IPS-20b (cell line): Measurements from ENCODE around the gene ACOT13.
A peak's percentile ranks its signal among the peaks of the same experiment; 100 is the strongest.
"Not testable (repeated sequence)": the region's sequence is repeated elsewhere in the genome, so short reads cannot be mapped to it uniquely, and the experiment has no call there.

Experiments
- H3K27ac ChIP-seq: one replicate; pipeline ENCODE4 v1.5.1; 2013; ENCODE audit warnings: low read length
- H3K27me3 ChIP-seq: 2 replicates; pipeline ENCODE4 v1.6.1; 2013; ENCODE audit warnings: mild to moderate bottlenecking, low read length, inconsistent platforms; ENCODE audit not compliant: insufficient read depth
- H3K36me3 ChIP-seq: 2 replicates; pipeline ENCODE4 v1.6.1; 2013; ENCODE audit warnings: low read depth, mild to moderate bottlenecking, inconsistent platforms, low read length, moderate library complexity; ENCODE audit not compliant: insufficient read depth
- H3K4me1 ChIP-seq: 2 replicates; pipeline ENCODE4 v1.6.1; 2013; ENCODE audit warnings: mild to moderate bottlenecking, control low read depth, inconsistent platforms, low read length, moderate library complexity; ENCODE audit not compliant: insufficient read depth
- H3K4me3 ChIP-seq: 2 replicates; pipeline ENCODE4 v1.5.1; 2013; ENCODE audit warnings: mild to moderate bottlenecking, low read length, inconsistent platforms
- H3K9ac ChIP-seq: 2 replicates; pipeline ENCODE4 v1.6.1; 2013; ENCODE audit warnings: low read depth, mild to moderate bottlenecking, inconsistent platforms, low read length, moderate library complexity
- H3K9me3 ChIP-seq: 2 replicates; pipeline ENCODE4 v1.6.1; 2013; ENCODE audit warnings: mild to moderate bottlenecking, low read depth, low read length, inconsistent platforms; ENCODE audit not compliant: insufficient read depth

ACOT13 gene

GRCh38 chr6:24643920-24644319 is 23.0 kb upstream of the ACOT13 start:
- Histone ChIP-seq H3K4me3 (no peak overlapping the region), H3K36me3 (no peaks in the 10 kb centered on the region), H3K27me3 (peaks cover 21% of the 10 kb centered on the region), H3K9ac (no peak overlapping the region), H3K9me3 (no peaks in the 10 kb centered on the region), H3K27ac (no peak overlapping the region), H3K4me1 (peaks cover 4% of the 10 kb centered on the region; the same call in 1 of the 2 replicates)

- Histone ChIP-seq H3K4me3 (no peak overlapping the region), H3K4me1 (peaks cover 4% of the 10 kb centered on the region; the same call in 1 of the 2 replicates), H3K9me3 (no peaks in the 10 kb centered on the region), H3K9ac (no peak overlapping the region), H3K27me3 (peaks cover 21% of the 10 kb centered on the region), H3K36me3 (no peaks in the 10 kb centered on the region), H3K27ac (no peak overlapping the region)
Observed at GRCh38 chr6:24644377-24644776, 22.5 kb upstream of the ACOT13 start.

GRCh38 chr6:24646771-24647170 is 20.1 kb upstream of the ACOT13 start:
- H3K9ac ChIP-seq = no peak overlapping the region
- H3K4me1 ChIP-seq = peaks cover 4% of the 10 kb centered on the region; the same call in 1 of the 2 replicates
- peaks cover 21% of the 10 kb centered on the region for H3K27me3 ChIP-seq

GRCh38 chr6:24648276-24648675 is 18.6 kb upstream of the ACOT13 start:
- no peak overlapping the region for H3K4me3 ChIP-seq
- peaks cover 21% of the 10 kb centered on the region for H3K27me3 ChIP-seq
- H3K27ac ChIP-seq = no peak overlapping the region
- peaks cover 36% of the 10 kb centered on the region for H3K36me3 ChIP-seq
- H3K9ac ChIP-seq = no peak overlapping the region
- H3K4me1 ChIP-seq = peaks cover 4% of the 10 kb centered on the region; the same call in 1 of the 2 replicates
- no peaks in the 10 kb centered on the region for H3K9me3 ChIP-seq

More at GRCh38 chr6:24646771-24647170, 20.1 kb upstream of the ACOT13 start:
- Histone ChIP-seq H3K36me3 (peaks cover 21% of the 10 kb centered on the region), H3K4me3 (peak overlapping the region; percentile 81; the same call in 1 of the 2 replicates), H3K9me3 (no peaks in the 10 kb centered on the region), H3K27ac (no peak overlapping the region)

- peaks cover 11% of the 10 kb centered on the region for H3K27me3 ChIP-seq
- peaks cover 4% of the 10 kb centered on the region; the same call in 1 of the 2 replicates for H3K4me1 ChIP-seq
- no peak overlapping the region for H3K4me3 ChIP-seq
- peaks cover 51% of the 10 kb centered on the region for H3K36me3 ChIP-seq
- H3K27ac ChIP-seq = no peak overlapping the region
- H3K9ac ChIP-seq = no peak overlapping the region
- H3K9me3 ChIP-seq = no peaks in the 10 kb centered on the region
Observed at GRCh38 chr6:24649691-24650090, 17.2 kb upstream of the ACOT13 start.

- H3K36me3 ChIP-seq = peaks cover 56% of the 10 kb centered on the region
- H3K4me1 ChIP-seq = 0 out of 2 replicates have a peak, but pooled peaks cover 4% of the 10 kb centered on the region
- no peak overlapping the region for H3K27ac ChIP-seq
Observed at GRCh38 chr6:24650365-24650764, 16.5 kb upstream of the ACOT13 start.

GRCh38 chr6:24655215-24655614 is 11.7 kb upstream of the ACOT13 start:
- Histone ChIP-seq H3K4me1 (peaks cover 10% of the 10 kb centered on the region; the same call in 1 of the 2 replicates), H3K9me3 (no peaks in the 10 kb centered on the region), H3K9ac (no peak overlapping the region), H3K36me3 (peaks cover 79% of the 10 kb centered on the region), H3K27ac (no peak overlapping the region), H3K4me3 (no peak overlapping the region), H3K27me3 (no peaks in the 10 kb centered on the region)

More at GRCh38 chr6:24650365-24650764, 16.5 kb upstream of the ACOT13 start:
- Histone ChIP-seq H3K9ac (no peak overlapping the region), H3K27me3 (peaks cover 4% of the 10 kb centered on the region), H3K9me3 (no peaks in the 10 kb centered on the region), H3K4me3 (no peak overlapping the region)

- Histone ChIP-seq H3K27me3 (no peaks in the 10 kb centered on the region), H3K4me1 (peaks cover 10% of the 10 kb centered on the region; the same call in 1 of the 2 replicates), H3K9me3 (no peaks in the 10 kb centered on the region), H3K36me3 (peaks cover 76% of the 10 kb centered on the region), H3K27ac (no peak overlapping the region), H3K9ac (no peak overlapping the region), H3K4me3 (0 out of 2 replicates have a peak overlapping the region, but pooled peaks have one; percentile 2)
Observed at GRCh38 chr6:24658573-24659560, 8.0 kb upstream of the ACOT13 start.

- Histone ChIP-seq H3K9ac (no peak overlapping the region), H3K9me3 (no peaks in the 10 kb centered on the region), H3K27me3 (no peaks in the 10 kb centered on the region), H3K27ac (no peak overlapping the region), H3K36me3 (peaks cover 76% of the 10 kb centered on the region), H3K4me3 (no peak overlapping the region), H3K4me1 (peaks cover 10% of the 10 kb centered on the region; the same call in 1 of the 2 replicates)
Observed at GRCh38 chr6:24659561-24659960, 7.3 kb upstream of the ACOT13 start.

- H3K4me1 ChIP-seq = peaks cover 12% of the 10 kb centered on the region; the same call in 1 of the 2 replicates
- H3K9ac ChIP-seq = no peak overlapping the region
- H3K27ac ChIP-seq = no peak overlapping the region
- H3K36me3 ChIP-seq = peaks cover 77% of the 10 kb centered on the region
- no peak overlapping the region for H3K4me3 ChIP-seq
- H3K9me3 ChIP-seq = no peaks in the 10 kb centered on the region
- no peaks in the 10 kb centered on the region for H3K27me3 ChIP-seq
Observed at GRCh38 chr6:24660105-24660504, 6.8 kb upstream of the ACOT13 start.

- H3K9ac ChIP-seq, H3K27ac ChIP-seq: not testable (repeated sequence)
Observed at GRCh38 chr6:24661759-24662158, 5.1 kb upstream of the ACOT13 start.

More at GRCh38 chr6:24661759-24662158, 5.1 kb upstream of the ACOT13 start:
- peaks cover 19% of the 10 kb centered on the region; the same call in 1 of the 2 replicates for H3K4me1 ChIP-seq
- H3K9me3 ChIP-seq, H3K4me3 ChIP-seq, H3K27me3 ChIP-seq: not testable (repeated sequence)
- H3K36me3 ChIP-seq = peaks cover 68% of the 10 kb centered on the region
